NOMO-1 treated with dmso at 0.1 percent for 144 hours (cell line): Measurements from ENCODE around the gene LAMB3.
A peak's percentile ranks its signal among the peaks of the same experiment; 100 is the strongest.
"Not testable (repeated sequence)": the region's sequence is repeated elsewhere in the genome, so short reads cannot be mapped to it uniquely, and the experiment has no call there.

Source experiments
- DNase-seq: peaks from one replicate; lab custom pipeline; 2025; ENCODE audit not compliant: unreplicated experiment; lab: John Stamatoyannopoulos, UW

The LAMB3 gene

DNA sequence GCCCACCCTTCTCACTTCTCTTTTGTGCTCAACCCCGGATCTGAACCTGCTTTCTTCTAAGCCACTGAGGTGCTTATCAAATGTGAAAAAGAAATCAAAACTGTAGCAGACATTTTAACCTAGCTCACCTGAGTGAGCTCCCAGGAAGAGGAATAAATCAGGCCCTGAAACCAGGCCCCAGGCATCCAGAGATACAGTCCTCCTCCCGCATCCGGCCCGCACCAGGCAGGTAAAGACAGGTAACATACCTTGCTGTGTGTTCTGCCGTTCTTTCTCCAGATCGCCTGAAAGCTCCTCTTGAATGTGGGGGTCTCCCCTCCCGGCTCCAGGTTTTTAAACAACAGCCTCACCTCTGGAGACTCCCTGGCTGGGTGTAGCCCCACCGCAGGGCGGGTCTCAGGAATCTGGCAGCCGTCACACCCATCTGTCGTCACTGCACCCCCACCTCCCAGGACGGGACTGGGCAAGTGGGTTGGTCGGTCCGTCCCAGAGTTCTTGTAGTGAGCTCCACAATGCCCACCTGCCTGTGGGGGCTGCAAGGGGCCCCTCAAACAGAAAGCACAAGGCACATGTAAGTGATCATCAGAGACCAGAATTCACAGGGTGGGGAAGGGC, at the start of gene LAMB3:
Gene LAMB3 (minus strand): TSS at position 305 of the 615 bp plus-strand sequence. CDS start 1,481 bp downstream, outside the sequence.
- DNase-seq, result no peak

DNA sequence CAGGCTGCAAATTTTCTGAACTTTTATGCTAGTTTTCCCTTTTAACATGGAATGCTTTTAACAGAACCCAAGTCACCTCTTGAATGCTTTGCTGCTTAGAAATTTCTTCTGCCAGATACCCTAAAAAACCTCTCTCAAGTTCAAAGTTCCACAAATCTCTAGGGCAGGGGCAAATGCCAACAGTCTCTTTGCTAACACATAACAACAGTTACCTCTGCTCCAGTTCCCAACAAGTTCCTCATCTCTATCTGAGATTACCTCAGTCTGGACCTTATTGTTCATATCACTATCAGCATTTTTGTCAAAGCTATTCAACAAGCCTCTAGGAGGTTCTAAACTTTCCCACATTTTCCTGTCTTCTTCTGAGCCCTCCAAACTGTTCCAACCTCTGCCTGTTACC, 48.5 kb upstream of the LAMB3 start:
- not testable (repeated sequence) for DNase-seq

DNA sequence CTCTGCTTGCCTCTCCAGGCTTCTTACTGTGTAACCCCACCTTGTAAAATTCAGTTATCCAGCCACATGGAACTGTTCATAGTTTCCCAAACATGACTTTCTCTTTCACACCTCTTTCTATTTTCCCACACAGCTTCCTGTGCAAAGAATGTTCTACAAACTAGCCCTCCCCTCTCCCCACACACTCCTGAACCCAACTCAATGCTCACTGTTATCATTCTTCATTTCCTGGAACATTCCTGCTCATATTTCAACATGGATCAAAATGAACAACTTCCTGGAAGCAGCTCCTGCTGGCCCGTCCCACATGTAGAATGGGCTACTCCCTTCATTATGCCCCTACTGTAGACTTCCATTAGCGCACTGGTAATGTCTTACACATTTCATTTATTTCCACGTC, 44.9 kb upstream of the LAMB3 start:
- no peak for DNase-seq

DNA sequence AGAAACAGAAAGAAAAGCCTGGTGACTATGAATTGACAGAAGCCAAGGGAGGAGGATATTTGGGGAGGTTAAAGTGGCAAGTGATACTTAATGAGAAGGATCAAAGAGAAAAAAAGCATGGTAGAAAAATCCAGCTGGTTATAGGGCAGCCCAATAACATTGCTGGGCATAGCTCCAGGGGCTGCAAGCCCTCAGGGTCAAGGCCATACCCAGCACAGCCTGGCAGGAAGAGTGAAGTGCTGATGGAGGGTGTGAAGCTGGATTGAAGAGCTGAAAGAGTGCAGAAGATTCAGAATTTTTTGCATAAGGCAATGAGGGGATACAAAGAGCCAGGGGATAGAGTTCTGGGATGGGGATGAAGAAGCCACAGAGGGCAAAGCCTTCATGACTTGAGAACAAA, 44.4 kb upstream of the LAMB3 start:
- DNase-seq, result no peak

DNA sequence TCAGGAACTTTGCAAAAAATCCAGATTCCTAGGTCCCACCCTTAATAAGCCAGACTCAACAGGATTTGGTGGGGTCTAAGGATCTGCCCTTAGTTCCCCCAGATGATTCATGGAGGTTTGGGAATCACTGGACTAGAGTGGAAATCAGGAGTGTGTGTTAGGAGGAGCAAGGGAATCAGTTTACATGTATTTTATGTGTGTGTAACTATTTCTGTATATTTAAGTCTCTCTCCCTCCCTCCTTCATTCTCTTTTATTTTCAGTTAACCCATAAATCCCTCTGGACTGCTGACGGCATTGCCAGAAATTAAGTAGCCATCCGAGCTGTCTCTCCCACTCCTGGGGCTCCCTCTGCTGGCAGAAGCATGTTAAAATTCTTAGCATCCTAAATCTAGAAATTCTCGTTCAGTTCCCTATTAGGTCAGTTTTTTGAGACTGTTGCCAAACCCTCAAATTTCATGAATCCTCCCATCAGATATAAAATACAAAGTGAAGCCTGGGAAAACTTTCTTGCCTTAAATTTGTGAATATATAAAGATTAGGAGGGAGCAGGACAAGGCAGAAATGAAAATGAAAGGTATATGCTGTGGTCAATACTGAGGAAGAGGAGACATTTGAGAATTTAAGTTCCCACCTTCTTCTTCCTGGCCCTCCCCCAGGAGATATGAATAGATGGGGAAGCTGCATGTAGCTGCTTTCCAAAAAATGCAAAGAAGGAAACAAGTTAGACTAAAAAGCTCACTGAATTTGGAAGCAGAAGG, 40.7 kb upstream of the LAMB3 start:
- peak; percentile 68 for DNase-seq

DNA sequence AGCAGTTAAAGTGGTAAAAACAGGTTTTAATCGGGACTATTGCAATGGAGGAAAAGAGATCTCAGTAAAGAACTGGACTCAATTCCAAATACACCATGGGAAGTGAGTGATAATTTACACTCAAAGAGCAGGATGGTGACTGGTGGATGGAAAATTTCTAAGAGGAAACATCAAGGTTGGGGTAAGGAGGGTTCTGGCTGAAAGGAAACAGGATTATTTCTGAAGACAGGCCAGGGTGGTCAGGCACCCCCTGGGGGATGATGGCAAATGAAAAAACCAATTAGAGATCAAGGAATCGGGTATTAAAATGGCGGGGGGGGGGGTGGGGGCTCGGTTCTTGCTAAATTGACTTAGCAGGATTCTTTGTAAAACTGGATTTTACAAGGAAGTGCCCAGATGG, 40.1 kb upstream of the LAMB3 start:
- DNase-seq, result no peak

DNA sequence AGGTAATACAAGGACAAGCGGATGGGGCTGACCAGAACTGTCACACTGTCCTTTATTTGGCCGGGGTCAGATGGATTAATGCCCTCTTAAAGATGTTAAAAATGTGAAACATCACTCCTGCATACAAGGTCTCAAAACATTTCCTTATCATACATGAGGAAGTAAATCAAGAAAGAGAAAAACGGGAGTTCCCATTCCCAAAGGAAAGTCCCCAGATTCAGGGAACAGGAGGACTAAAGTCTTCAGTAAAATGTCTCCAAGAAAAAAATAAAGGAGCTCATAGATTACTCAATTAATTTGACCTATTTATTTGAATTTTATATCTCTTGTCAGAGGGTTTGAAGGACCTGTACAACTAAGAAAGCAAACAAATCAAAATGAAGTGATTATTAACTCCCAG, 39.0 kb upstream of the LAMB3 start:
- DNase-seq, result no peak

DNA sequence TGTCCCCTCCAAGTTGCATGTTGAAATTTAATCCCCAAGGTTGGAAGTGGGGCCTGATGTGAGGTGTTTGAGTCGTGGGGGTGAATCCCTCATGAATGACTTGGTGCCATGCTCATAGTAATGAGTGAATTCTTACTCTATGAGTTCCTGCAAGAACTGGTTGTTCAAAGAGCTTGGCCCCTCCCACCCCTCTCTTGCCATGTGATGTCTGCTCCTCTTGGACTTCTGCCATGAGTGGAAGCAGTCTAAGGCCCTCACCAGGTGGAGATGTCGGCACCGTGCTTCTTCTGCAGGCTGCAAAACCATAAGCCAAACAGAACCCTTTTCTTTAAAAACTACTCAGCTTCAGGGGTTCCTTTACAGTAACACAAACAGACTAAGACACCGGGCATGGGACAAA, 37.3 kb upstream of the LAMB3 start:
- no peak for DNase-seq

DNA sequence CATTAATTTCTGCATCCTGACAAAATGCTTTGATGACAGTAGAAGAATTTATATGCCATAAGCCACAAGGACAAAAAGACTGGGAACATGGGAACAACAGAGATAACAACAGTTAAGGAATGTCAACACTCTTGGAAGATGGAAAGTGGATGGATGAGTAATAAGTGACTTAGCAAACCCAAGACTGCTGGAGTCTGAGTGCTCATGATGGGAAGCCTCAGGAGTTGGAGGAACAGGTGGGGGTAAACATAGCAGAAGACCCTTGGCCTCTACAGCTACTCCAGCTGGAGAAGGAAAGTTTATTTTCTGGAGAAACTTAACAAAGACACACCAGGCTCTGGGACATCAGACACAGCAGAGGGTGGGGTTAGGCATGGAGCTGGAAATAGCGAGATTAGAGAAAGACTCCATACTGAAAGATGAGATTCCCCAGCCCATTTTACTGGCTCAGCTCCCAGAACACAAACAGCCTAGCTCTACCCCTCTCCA, 36.6 kb upstream of the LAMB3 start:
- no peak for DNase-seq

DNA sequence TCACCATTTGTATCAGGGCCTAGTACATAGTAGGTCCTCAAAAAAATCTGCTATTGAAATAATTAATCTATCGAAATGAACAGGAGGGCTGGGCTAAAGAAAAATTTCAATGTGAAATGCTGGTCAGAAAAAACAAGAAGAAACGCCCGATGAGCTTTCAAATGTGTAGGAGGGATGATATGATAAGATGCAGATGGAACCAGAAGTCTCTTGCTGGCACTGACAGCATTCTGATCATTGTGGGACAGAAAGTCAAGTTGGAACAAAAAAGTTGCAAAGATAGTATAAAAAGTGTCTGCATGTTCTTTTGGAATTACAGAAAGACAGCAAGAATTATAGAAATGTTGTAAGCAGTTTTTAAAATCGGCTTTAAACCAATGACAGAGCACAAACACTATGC, 34.1 kb upstream of the LAMB3 start:
- no peak for DNase-seq

DNA sequence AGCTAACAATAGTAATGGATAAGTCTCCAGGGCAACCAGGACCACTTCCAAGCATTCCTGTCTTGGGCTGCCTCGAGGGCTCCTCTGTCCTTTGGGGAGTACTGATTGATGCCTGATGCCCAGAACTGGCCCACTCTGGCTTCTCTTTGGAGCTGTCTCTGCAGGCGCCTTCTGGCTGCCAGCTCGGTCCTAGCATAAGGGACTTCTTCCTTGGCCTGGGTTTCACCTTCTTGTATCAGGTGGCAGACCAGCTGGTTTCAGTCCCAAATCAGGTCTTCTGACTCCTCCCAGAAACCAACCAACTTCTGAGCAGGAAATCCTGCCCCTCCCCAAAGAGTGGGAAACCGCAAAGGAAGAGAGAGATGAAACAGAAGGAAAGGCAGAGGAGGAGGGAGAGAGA, 33.6 kb upstream of the LAMB3 start:
- no peak for DNase-seq

DNA sequence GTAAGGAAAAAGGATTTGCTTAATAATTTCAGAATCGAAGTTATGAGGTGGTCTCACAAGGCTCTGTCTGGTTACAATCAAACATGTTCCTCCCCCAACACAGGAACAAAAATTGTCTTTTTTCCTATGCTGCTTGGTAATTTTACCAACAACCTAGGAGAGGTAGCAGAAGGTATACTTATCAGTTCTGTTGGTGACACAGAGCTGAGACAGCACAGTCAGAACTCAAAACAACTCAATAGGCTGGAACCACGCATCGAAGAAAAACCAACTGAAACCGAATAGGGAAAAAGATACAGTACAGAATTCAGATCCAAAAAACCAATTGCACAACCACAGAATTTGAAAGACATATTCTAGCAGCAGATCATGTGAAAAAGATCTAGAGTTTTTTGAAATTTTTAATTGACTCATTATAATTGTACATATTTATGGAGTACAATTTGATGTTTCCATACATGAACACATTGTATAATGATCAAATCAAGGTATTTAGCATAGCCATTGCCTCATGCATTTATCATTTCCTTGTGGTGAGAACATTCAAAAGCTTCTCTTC, 26.8 kb upstream of the LAMB3 start:
- DNase-seq, result no peak

DNA sequence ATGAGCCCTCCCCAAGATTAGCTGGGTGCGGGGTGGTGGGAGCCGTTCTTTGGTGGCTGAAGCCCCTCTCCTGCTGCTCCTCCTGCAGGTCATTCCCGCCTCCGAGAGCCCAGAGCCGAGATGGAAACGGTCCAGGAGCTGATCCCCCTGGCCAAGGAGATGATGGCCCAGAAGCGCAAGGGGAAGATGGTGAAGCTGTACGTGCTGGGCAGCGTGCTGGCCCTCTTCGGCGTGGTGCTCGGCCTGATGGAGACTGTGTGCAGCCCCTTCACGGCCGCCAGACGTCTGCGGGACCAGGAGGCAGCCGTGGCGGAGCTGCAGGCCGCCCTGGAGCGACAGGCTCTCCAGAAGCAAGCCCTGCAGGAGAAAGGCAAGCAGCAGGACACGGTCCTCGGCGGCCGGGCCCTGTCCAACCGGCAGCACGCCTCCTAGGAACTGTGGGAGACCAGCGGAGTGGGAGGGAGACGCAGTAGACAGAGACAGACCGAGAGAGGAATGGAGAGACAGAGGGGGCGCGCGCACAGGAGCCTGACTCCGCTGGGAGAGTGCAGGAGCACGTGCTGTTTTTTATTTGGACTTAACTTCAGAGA, 23.4 kb upstream of the LAMB3 start:
- no peak for DNase-seq

DNA sequence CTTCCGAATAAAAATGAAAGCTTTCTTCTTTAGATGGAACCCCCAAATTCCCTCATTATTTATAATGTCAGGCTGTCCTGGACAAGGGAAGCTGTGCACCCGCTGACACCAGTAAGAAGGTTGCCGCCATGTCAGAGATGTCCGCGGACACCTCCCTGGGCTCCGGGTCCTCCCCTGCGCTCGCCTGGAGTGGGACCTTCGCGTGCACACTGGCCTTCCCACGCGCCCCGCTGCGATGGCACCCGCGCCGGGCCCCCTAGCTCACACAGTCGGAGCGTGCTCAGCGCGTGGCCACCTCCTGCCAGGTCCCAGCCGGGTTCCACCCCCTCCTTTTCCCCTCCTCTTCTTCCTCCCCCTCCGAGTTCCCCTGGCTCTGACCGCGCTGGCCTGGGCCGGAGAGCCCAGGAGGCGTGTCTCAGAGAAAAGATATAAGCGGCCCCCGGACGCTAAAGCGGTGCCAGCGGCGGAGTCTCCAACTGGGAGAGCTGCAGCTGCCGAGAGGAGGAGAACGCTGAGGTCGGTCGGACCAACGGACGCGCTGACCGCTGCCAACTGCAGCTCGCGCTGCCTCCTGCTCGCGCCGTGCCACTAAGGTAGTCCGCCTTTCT, 22.8 kb upstream of the LAMB3 start, which contains the start of gene G0S2:
Gene G0S2 (plus strand): TSS at position 456 of the 608 bp plus-strand sequence. CDS start 273 bp downstream, outside the sequence.
- DNase-seq, result peak; percentile 77

DNA sequence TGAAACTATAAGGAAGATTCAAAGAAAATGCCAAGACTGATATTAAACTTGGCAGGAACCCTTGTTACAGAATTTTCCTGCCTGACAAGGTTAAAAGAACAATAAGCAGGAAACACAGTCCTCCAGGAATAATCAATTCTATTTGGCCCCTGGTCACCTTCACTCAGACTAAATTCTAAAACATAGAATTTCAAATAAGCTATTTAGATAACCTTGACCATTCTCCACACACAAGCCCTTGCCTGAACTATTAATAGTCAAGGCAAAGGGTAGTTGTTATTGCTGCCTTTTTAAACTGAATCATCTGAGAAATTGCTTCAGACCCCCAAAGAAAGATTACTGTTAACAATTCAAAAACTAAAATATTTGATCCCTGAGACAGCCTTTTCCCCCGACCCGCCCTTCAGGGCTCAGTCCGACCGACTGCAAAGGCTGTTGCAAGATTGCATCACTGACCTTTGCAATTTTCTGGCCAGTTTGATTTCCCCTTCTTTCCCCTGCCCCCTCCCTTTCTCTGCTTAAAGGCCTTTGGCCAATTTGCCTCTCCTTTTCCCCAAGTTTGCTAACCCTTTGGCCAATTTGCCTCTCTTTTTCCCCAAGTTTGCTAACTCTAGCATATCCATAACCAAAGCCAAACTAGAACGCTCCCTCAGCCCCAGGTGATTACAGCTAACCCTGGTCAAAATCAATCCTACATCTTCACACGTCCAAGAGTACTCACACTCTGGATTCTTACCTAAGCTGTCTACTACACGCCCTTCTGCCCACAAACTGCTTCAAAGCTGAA, 21.6 kb upstream of the LAMB3 start:
- peak; percentile 7 for DNase-seq

DNA sequence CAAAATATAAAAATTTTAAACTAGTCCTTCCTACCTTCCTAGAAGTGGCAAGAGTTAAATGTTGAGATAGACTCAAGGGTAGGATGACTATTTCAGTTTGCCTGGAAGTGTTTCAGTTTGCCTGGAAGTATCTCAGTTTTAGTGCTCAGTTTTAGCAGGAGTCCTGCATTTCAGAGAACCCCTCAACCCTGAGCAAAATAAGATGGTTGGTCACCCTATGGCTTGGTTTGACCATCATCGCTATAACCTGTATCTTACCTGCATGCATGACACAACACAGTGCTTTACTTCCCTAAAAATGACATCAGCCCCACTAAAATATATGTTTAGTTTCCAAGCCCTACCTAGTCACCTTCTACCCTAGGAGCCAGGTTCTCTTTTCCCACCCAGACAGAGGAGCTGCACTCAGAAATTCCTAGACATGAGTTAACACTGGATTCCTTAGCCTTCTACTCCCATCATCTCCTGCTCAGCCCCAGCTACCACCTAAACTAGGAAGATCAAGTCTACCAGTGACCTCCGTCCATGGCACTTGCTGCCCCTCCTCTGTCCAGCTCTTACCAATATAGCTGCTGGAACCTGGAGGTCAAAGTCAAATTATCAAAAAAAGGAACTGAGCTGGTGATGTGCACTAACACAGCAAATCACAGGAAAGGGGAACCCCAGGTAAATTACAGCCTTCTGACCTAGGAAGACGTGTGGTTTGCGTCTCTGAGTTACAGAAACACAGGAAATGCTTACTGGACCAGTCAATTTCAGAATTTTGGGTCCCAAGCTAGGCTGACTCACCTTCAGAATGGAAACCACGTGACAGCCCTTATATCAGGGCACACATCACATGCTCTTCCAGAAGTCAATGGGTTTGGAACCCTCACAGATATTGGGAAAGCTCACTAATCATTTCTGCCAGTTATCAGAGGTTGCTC, 20.7 kb upstream of the LAMB3 start:
- peak; percentile 84 for DNase-seq

DNA sequence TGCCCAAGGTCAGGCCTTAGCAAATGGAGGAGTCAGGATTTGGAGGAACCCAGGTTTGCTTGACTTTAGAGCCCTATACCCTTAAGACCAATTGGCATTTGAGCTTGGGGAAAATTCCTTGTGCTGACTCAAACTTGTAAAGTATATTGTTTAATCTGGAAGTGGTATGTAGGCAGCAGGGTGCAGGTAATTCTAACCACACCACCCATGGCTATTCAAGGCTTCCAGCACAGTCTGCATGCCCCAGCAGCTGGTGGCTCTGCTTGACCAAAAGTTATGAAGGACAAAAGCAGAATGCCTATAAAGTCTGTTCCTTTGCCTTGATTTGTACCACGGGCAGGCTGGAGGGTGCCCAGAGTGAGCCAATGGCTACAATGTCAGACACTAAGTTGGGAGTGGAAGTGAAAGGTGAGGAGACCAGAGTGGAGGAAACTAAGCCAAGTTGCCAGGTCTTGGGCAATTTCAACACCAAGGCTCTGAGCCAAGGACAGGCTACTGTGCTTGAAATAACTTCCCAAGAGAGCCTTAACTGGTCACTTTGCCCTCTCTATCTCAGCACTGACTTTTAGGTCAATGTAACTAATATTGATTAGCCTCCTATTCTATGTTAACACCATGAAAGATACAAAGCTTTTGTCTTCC, 18.3 kb upstream of the LAMB3 start:
- DNase-seq, result no peak

DNA sequence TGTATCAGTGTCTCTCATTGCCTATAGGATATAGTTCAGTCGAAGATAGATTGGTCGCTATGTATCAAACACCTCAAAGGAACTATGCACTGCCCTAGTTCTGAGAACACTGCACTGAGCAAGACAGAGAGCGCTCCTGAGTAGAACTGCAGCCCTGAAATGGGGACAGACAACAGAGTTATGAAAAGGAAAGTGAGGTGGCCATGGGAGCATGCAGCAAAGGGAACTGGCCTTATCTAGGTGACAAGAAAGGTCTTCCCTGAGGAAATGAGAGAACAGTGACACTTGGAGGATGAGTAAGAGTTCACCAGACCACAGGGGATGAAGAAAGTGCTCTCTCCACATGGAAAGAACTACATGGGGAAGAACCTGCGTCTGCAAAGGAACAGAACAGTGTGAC, 15.5 kb upstream of the LAMB3 start:
- no peak for DNase-seq

DNA sequence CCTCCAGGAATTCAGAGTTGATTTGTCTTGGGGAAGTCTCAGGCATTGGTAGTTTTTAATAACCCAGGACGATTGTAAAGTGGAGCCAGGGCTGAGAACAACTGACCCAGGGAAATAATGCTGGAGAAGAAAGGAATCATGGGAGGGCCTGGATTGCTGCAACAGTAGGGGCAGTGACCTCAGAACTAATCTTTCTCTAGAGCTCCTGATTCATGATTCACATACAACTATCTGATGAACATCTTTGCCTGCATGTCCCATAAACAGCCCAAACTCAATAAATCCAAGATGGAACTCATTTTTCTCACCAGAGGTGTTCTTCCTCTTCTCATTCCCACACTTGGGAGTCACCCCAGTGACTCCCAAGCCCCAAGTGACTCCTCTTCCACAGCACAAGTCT, 14.9 kb upstream of the LAMB3 start:
- no peak for DNase-seq
